ENCODE measurements around the gene CRK. TPM values are rescaled to one million over a fixed set of nuclear protein-coding genes. Genes with fewer than 3 reads are reported as not detected.

The CRK gene
- total RNA-seq, 1 donor from 2014 or later = 57.5 TPM

GRCh38 chr17:1494203-1494602 is 38.2 kb upstream of the CRK start:
- H3K36me3 ChIP-seq = peaks cover 0 to 6% of the 10 kb centered on the region in 2 donors
- peaks cover 58% of the 10 kb centered on the region for H3K4me1 ChIP-seq
- no peaks in the 10 kb centered on the region for H3K9me3 ChIP-seq
- H3K27ac ChIP-seq = no peak overlapping the region
- no peak for DNase-seq (ENCODE audit: extremely low spot score in 2 of 2)
- no peaks in the 10 kb centered on the region for H3K27me3 ChIP-seq
- no peak overlapping the region for H3K4me3 ChIP-seq
- intact Hi-C loops (cut with DNase I) = no loop called here
- TF ChIP-seq POLR2AphosphoS5 (IDR thresholded peaks at IDR 0.05; ENCODE audit: insufficient read depth in 1 of 2, low read depth in 1 of 2) (no peak), POLR2A (IDR thresholded peaks at IDR 0.05) (no peak), CTCF (IDR thresholded peaks at IDR 0.05) (no peak)

DNA sequence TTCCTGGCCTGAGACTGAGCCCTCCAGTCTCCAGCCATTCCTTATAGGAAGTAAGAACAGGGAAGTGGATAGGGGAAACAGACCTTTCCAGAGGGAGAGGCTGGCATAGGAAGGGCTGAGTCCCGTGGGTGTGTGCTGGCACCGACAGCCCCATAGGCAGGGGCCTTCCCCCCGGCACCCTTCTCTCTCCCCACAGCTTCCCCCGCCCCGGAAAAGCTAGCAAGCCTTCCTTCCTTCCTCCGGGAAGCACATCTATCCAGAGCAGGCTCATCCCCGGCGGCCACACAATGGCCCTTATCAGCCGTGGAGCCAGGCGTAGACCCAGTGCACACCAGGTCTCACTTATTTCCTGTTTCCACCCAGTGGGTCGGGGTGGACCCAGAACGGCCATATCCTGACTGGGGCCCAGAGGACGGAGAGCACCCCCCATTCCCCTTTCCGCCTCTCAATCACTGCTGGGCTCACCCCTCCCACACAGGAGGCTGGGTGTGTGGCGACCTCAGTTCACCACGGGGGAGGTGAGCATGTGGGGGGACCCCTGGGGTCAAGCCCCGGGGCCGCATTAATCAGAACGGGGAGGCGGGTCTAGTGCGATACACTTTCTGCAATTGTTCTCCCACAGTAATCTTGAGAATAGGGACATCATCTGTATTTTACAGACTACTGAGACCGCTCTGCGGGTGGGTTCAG is 37.4 kb upstream of the CRK start:
- H3K4me1 ChIP-seq = peaks cover 66% of the 10 kb centered on the region
- intact Hi-C loops (cut with DNase I) = no loop called here
- H3K9me3 ChIP-seq = no peaks in the 10 kb centered on the region
- no peak overlapping the region for H3K4me3 ChIP-seq
- TF ChIP-seq POLR2AphosphoS5 (IDR thresholded peaks at IDR 0.05; ENCODE audit: insufficient read depth in 1 of 2, low read depth in 1 of 2) = no peak
- TF ChIP-seq POLR2A (IDR thresholded peaks at IDR 0.05) = no peak
- no peak for TF ChIP-seq CTCF (IDR thresholded peaks at IDR 0.05)
- peaks cover 0 to 6% of the 10 kb centered on the region in 2 donors for H3K36me3 ChIP-seq
- H3K27me3 ChIP-seq = no peaks in the 10 kb centered on the region
- peak overlapping the region; percentile 94 for H3K27ac ChIP-seq
- no peak for DNase-seq (ENCODE audit: extremely low spot score in 2 of 2)

DNA sequence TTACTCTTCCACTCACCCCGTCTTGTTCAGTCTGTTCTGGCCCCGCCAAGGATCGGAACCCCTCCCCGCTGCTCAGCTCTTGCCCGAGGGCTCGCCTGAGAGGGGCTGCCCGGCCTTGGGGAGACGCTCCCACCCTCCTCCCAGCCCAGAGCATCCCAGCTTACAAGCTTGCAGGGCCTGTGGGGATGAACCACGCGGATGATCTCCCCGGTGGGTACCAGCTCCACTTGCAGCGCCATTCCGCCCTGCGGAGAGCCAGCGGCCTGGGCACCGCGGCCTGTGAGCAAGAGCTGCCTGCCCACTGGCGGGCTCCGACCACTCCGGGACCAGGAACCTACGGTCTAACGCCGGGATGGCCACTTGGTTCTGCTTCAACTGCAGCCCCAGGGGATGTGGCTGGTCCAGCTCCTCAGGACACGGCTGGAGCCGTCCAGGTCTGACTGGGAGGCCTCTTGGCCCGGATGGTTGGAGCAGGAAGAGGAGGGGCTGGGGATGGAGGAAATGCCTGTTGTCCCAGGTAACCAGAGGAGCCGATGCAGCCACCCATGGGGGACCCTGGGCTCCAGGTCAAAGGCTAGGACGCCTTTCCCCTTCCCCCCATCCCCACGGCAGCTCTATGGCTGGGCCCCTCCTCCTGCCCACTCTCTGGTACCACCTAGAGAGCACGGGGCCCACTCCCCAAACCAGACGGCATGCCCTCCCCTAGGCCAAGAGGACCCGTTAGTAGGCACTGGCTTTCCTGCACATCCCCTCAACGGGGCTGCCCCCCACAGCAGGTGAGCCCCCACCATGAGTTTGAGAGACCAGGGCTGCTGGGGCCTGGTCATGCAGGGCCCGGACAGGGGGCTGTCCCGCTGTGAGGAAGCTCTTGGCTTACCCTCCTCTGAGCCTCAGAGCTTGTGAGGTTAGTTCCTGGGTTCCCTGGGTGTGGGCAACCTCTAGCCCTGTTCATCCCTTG is 36.5 kb upstream of the CRK start, which contains the start of gene MYO1C:
Gene MYO1C, minus strand, starts transcription at position 438 of the 958 bp plus-strand sequence. Its CDS starts 199 bp downstream, at position 239.
- peak within 1 kb of the TSS; percentile 74 to 88 for H3K4me3 ChIP-seq
- peaks cover 0 to 6% of the 10 kb centered on the region in 2 donors for H3K36me3 ChIP-seq
- H3K4me1 ChIP-seq = peaks cover 71% of the 10 kb centered on the region
- no peaks in the 10 kb centered on the region for H3K27me3 ChIP-seq
- peak within 1 kb of the TSS; percentile 94 for H3K27ac ChIP-seq
- DNase-seq (ENCODE audit: extremely low spot score in 2 of 2) = no peak
- TF ChIP-seq POLR2AphosphoS5 (IDR thresholded peaks at IDR 0.05; ENCODE audit: insufficient read depth in 1 of 2, low read depth in 1 of 2) (peak in 1 of 2 donors; percentile 34), POLR2A (IDR thresholded peaks at IDR 0.05) (no peak)
- H3K9me3 ChIP-seq = no peaks in the 10 kb centered on the region
- intact Hi-C loops (cut with DNase I) = no loop called here

DNA sequence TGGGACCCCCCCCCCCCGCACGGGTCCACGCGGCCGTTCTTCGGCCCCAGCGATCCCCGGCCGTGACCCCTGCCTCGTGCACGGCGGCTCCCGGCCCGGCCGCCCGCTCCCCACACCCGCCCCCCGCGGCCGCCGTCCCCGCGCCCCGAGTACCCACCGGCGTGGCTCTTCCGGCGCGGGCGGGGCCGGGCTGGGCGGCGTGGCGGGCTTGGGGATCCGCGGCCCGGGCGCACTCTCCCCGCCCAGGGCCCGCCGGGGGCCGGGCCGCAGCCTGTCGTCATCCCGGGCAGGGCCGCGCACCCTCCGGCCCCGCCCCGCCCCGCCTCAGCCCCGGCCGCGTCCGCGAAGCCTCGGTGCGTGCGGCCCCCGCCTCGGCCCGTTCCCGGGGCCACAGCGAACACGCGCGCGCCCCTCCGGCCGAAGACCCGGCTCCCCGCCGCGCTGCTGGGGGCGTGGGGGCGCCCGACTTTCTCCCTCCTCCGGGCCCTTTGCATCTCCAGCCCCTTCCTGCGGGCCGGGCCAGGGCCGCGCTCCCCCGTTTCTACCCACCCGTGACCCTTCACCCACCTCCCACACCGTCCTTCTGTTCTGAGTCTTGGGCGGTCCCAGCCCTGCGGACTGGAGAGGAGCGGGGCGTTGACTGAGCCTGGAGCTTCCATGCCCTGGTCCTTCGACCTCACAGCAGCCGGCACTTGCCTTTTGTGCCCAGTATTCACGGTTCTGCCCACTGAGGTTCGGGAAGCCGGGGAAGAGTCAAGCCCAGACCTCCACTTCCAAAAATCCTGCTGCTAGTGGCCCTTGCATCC is 35.6 kb upstream of the CRK start:
- Histone ChIP-seq H3K4me1 (peaks cover 80% of the 10 kb centered on the region), H3K27ac (peak overlapping the region; percentile 98), H3K9me3 (no peaks in the 10 kb centered on the region), H3K36me3 (peaks cover 0 to 4% of the 10 kb centered on the region in 2 donors), H3K27me3 (no peaks in the 10 kb centered on the region), H3K4me3 (peak overlapping the region; percentile 74 to 88)
- intact Hi-C loops (cut with DNase I) = no loop called here
- TF ChIP-seq CTCF (IDR thresholded peaks at IDR 0.05) (no peak), POLR2A (IDR thresholded peaks at IDR 0.05) (peak in 1 of 2 donors; percentile 6)
- DNase-seq (ENCODE audit: extremely low spot score in 2 of 2) = peak in 1 of 2 donors; percentile 92
